ENCODE data around the gene MACROD2. TPM values are rescaled to one million over a fixed set of nuclear protein-coding genes. Genes with fewer than 3 reads are reported as not detected.

Gene MACROD2
- total and polyA plus RNA-seq, 9 donors: 2.0 to 4.9 (median 3.1) TPM

- Histone ChIP-seq H3K9me3 (replicated peaks; ENCODE audit: control insufficient read depth, low read depth, low read length) (no peaks in the 10 kb centered on the region), H3K27me3 (ENCODE audit: control insufficient read depth, insufficient read depth, low read length) (no peaks in the 10 kb centered on the region), H3K4me3 (ENCODE audit: low read length) (no peak overlapping the region), H3K36me3 (ENCODE audit: control insufficient read depth, insufficient read depth, low read length) (no peaks in the 10 kb centered on the region), H3K4me1 (ENCODE audit: control insufficient read depth, insufficient read depth, low read length) (no peaks in the 10 kb centered on the region), H3K27ac (ENCODE audit: low read length) (no peak overlapping the region)
- WGBS (ENCODE audit: insufficient coverage): 37% methylated on average over 2 of the region's 2 CpGs
- DNase-seq: peak; percentile 78
These were observed 1630.7 kb downstream of the MACROD2 start for GRCh38 chr20:15625981-15626380.

DNA sequence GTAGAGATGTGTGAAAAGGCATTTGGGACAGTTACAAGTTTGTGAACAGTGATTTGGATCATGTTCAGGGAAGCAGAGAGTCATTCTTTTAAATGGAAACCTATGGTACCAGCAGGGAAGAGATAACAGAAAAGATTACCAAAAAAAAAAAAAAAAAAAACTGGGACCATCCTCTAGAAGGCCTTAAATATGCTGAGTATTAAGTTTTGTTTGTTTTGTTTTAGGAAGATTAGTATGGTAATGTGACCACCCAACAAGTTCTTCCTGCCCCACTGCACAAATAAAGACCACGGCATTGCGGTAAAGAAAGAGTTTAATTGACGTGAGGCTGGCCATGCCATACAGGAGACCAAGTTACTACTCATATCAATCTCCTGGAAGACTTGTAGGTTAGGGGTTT is 1631.8 kb downstream of the MACROD2 start:
- H3K27me3 ChIP-seq (ENCODE audit: control insufficient read depth, insufficient read depth, low read length): no peaks in the 10 kb centered on the region
- H3K4me1 ChIP-seq (ENCODE audit: control insufficient read depth, insufficient read depth, low read length): no peaks in the 10 kb centered on the region
- no peak overlapping the region for H3K27ac ChIP-seq (ENCODE audit: low read length)
- no peaks in the 10 kb centered on the region for H3K9me3 ChIP-seq (replicated peaks; ENCODE audit: control insufficient read depth, low read depth, low read length)
- no peak for DNase-seq
- WGBS (ENCODE audit: insufficient coverage): no CpG with 5 or more reads among the region's 3 CpGs
- H3K4me3 ChIP-seq (ENCODE audit: low read length): no peak overlapping the region
- no peaks in the 10 kb centered on the region for H3K36me3 ChIP-seq (ENCODE audit: control insufficient read depth, insufficient read depth, low read length)

DNA sequence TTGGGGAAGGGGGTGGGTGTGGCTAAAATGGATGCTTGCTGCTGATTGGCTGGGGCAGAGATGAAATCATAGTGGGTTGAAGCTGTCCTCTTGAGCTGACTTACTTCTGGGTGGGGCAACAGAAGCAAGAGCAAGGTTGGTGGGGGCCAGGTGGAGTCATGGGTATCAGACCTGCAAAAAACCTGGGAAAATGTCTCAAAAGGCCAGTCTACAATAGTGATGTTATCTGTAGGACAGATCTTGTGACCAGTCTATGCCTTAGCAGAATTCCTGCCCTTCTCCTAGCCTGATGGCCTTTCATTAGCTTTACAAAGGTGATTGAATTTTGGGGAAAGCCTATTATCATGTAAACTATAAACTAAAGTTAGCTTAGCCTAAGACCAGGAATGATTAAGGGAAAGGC is 1632.2 kb downstream of the MACROD2 start:
- Histone ChIP-seq H3K27ac (ENCODE audit: low read length) (no peak overlapping the region), H3K36me3 (ENCODE audit: control insufficient read depth, insufficient read depth, low read length) (no peaks in the 10 kb centered on the region), H3K9me3 (replicated peaks; ENCODE audit: control insufficient read depth, low read depth, low read length) (no peaks in the 10 kb centered on the region), H3K27me3 (ENCODE audit: control insufficient read depth, insufficient read depth, low read length) (no peaks in the 10 kb centered on the region), H3K4me1 (ENCODE audit: control insufficient read depth, insufficient read depth, low read length) (no peaks in the 10 kb centered on the region), H3K4me3 (ENCODE audit: low read length) (no peak overlapping the region)
- DNase-seq: no peak

DNA sequence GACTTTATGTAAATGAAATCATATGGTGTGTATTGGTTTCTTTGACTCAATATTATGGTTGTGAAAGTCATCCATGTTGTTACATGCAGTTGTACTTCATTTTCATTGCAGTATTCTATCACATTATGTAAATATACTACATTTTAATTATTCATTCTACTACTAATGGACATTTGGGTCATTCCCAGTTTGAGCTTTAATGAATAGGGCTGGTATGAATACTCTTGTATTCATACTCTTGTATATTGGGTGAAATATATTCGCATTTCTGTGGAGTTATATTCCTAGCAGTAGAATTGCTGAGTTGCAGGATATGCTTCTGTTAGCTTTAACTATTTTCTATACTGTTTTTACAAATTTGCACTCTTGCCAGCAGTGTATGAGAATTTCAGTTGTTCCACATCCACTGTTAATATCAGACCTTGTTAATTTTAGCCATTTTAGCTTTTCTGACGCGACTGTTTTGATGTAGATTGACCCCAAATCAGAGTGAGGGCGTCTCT is 1633.6 kb downstream of the MACROD2 start:
- Histone ChIP-seq H3K4me3 (ENCODE audit: low read length) (no peak overlapping the region), H3K4me1 (ENCODE audit: control insufficient read depth, insufficient read depth, low read length) (no peaks in the 10 kb centered on the region), H3K9me3 (replicated peaks; ENCODE audit: control insufficient read depth, low read depth, low read length) (no peaks in the 10 kb centered on the region), H3K27ac (ENCODE audit: low read length) (no peak overlapping the region), H3K27me3 (ENCODE audit: control insufficient read depth, insufficient read depth, low read length) (no peaks in the 10 kb centered on the region), H3K36me3 (ENCODE audit: control insufficient read depth, insufficient read depth, low read length) (no peaks in the 10 kb centered on the region)
- WGBS (ENCODE audit: insufficient coverage): 80% methylated on average over 2 of the region's 4 CpGs
- no peak for DNase-seq

DNA sequence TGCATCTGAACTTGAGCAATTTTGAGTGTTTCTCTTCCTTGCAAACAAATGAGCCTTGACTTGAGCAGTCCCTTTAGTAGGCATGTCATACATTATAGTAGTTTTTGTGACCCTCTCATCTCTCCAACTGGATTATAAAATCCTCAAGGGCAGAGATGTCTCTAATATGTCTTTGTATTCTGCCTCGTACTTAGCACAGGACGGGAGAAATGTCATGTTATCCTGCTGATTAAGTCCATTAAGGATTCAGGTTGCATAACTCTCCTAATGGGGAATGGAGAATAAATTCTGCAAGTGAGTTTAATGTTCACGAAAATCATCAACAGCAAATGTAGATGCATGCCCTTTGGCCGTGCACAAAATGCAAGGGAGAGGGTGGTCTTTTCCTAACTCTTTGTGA is 1635.0 kb downstream of the MACROD2 start:
- no peak for DNase-seq
- H3K4me1 ChIP-seq (ENCODE audit: control insufficient read depth, insufficient read depth, low read length): no peaks in the 10 kb centered on the region
- H3K36me3 ChIP-seq (ENCODE audit: control insufficient read depth, insufficient read depth, low read length): no peaks in the 10 kb centered on the region
- H3K27ac ChIP-seq (ENCODE audit: low read length): no peak overlapping the region
- no peak overlapping the region for H3K4me3 ChIP-seq (ENCODE audit: low read length)
- no peaks in the 10 kb centered on the region for H3K27me3 ChIP-seq (ENCODE audit: control insufficient read depth, insufficient read depth, low read length)
- no peaks in the 10 kb centered on the region for H3K9me3 ChIP-seq (replicated peaks; ENCODE audit: control insufficient read depth, low read depth, low read length)
- WGBS (ENCODE audit: insufficient coverage): 80% methylated on average over 1 of the region's 4 CpGs

GRCh38 chr20:15632680-15633079 is 1637.4 kb downstream of the MACROD2 start:
- H3K36me3 ChIP-seq (ENCODE audit: control insufficient read depth, insufficient read depth, low read length): no peaks in the 10 kb centered on the region
- WGBS (ENCODE audit: insufficient coverage): 86% methylated on average over 3 of the region's 3 CpGs
- H3K4me3 ChIP-seq (ENCODE audit: low read length): no peak overlapping the region
- H3K4me1 ChIP-seq (ENCODE audit: control insufficient read depth, insufficient read depth, low read length): no peaks in the 10 kb centered on the region
- no peak for DNase-seq
- H3K27me3 ChIP-seq (ENCODE audit: control insufficient read depth, insufficient read depth, low read length): no peaks in the 10 kb centered on the region
- H3K27ac ChIP-seq (ENCODE audit: low read length): no peak overlapping the region
- no peaks in the 10 kb centered on the region for H3K9me3 ChIP-seq (replicated peaks; ENCODE audit: control insufficient read depth, low read depth, low read length)

DNA sequence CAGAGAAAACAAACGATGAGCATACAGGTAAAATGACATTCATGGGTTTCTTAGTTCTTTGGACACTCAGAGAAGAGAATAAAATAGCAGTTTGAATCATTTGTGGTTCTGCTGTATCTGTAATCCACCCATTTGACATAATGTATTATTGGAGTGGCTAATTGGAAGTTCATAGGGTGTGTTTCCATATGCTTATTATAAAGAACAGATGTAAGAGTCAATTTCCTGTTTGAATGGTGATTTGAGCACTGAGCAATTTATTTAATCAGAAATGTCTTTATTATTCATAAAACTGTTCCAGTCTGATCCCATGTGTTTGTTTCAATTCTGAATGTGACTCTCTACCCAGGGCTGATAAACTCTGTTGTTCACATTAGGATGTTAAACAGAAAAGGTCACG is 1638.8 kb downstream of the MACROD2 start:
- no peak overlapping the region for H3K27ac ChIP-seq (ENCODE audit: low read length)
- 86% methylated on average over 1 of the region's 2 CpGs for WGBS (ENCODE audit: insufficient coverage)

GRCh38 chr20:15637546-15637945 is 1642.2 kb downstream of the MACROD2 start:
- Histone ChIP-seq H3K9me3 (replicated peaks; ENCODE audit: control insufficient read depth, low read depth, low read length) (no peaks in the 10 kb centered on the region), H3K27me3 (ENCODE audit: control insufficient read depth, insufficient read depth, low read length) (no peaks in the 10 kb centered on the region), H3K4me3 (ENCODE audit: low read length) (no peak overlapping the region), H3K4me1 (ENCODE audit: control insufficient read depth, insufficient read depth, low read length) (no peaks in the 10 kb centered on the region), H3K27ac (ENCODE audit: low read length) (no peak overlapping the region), H3K36me3 (ENCODE audit: control insufficient read depth, insufficient read depth, low read length) (no peaks in the 10 kb centered on the region)
- no CpG with 5 or more reads among the region's 5 CpGs for WGBS (ENCODE audit: insufficient coverage)
- DNase-seq: no peak

More for the DNA sequence above, 1638.8 kb downstream of the MACROD2 start:
- Histone ChIP-seq H3K36me3 (ENCODE audit: control insufficient read depth, insufficient read depth, low read length) (no peaks in the 10 kb centered on the region), H3K9me3 (replicated peaks; ENCODE audit: control insufficient read depth, low read depth, low read length) (no peaks in the 10 kb centered on the region), H3K4me1 (ENCODE audit: control insufficient read depth, insufficient read depth, low read length) (no peaks in the 10 kb centered on the region), H3K27me3 (ENCODE audit: control insufficient read depth, insufficient read depth, low read length) (no peaks in the 10 kb centered on the region), H3K4me3 (ENCODE audit: low read length) (no peak overlapping the region)
- DNase-seq: no peak

GRCh38 chr20:15637950-15638754 is 1642.8 kb downstream of the MACROD2 start:
- Histone ChIP-seq H3K27ac (ENCODE audit: low read length) (no peak overlapping the region), H3K4me1 (ENCODE audit: control insufficient read depth, insufficient read depth, low read length) (no peaks in the 10 kb centered on the region), H3K36me3 (ENCODE audit: control insufficient read depth, insufficient read depth, low read length) (no peaks in the 10 kb centered on the region), H3K4me3 (ENCODE audit: low read length) (no peak overlapping the region), H3K27me3 (ENCODE audit: control insufficient read depth, insufficient read depth, low read length) (no peaks in the 10 kb centered on the region), H3K9me3 (replicated peaks; ENCODE audit: control insufficient read depth, low read depth, low read length) (no peaks in the 10 kb centered on the region)
- DNase-seq: peak; percentile 63
- WGBS (ENCODE audit: insufficient coverage): 19% methylated on average over 3 of the region's 5 CpGs

DNA sequence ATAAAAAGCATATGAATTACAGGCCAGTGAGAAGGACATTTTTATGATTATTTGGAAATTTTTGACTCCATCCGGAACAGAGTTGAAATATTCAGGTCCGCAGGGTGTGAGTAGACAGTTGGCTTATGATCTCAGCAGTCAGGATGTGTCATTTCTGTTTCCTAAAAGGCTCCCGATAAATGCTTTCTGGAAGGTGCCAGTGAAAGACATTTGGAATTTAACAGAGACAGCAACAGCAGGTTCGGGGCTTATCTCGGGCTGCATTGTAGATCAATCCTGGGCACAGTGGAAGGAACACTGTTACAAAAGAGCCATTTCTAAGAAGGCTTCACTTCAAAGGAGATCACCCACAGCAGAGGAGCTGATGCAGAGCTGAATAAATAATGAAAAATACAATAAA is 1643.5 kb downstream of the MACROD2 start:
- WGBS (ENCODE audit: insufficient coverage): 77% methylated on average over 3 of the region's 5 CpGs
- DNase-seq: no peak
- Histone ChIP-seq H3K4me1 (ENCODE audit: control insufficient read depth, insufficient read depth, low read length) (no peaks in the 10 kb centered on the region), H3K27ac (ENCODE audit: low read length) (no peak overlapping the region), H3K36me3 (ENCODE audit: control insufficient read depth, insufficient read depth, low read length) (no peaks in the 10 kb centered on the region), H3K4me3 (ENCODE audit: low read length) (no peak overlapping the region), H3K9me3 (replicated peaks; ENCODE audit: control insufficient read depth, low read depth, low read length) (no peaks in the 10 kb centered on the region), H3K27me3 (ENCODE audit: control insufficient read depth, insufficient read depth, low read length) (no peaks in the 10 kb centered on the region)
